Measurements from ENCODE around the gene C1orf210. TPM values are rescaled to one million over a fixed set of nuclear protein-coding genes. Genes with fewer than 3 reads are reported as not detected.

Gene C1orf210
- polyA plus RNA-seq, 3 donors, result 0.05 TPM; not detected in 2

GRCh38 chr1:43274804-43275180 lies 10.6 kb downstream of the C1orf210 start:
- no peaks in the 10 kb centered on the region for H3K79me2 ChIP-seq (ENCODE audit: insufficient read depth, low read length)
- H3K4me3 Mint-ChIP-seq, result peak overlapping the region in 1 of 2 donors; percentile 81
- WGBS (ENCODE audit: insufficient coverage), result 93% methylated on average over 5 of the region's 8 CpGs
- TF ChIP-seq CTCF (IDR thresholded peaks at IDR 0.05), result no peak
- no peaks in the 10 kb centered on the region for H3K36me3 ChIP-seq (replicated peaks in 1 of 2; ENCODE audit: control insufficient read depth in 1 of 2, insufficient read depth in 2 of 2, low read length in 2 of 2)
- peak overlapping the region in 1 of 3 experiments; percentile 51 for H3K4me3 ChIP-seq (replicated peaks in 1 of 3; ENCODE audit: low read depth in 2 of 3, low read length in 3 of 3)
- peak overlapping the region in 1 of 2 donors; percentile 64 for H3K27ac ChIP-seq (ENCODE audit: low read depth in 1 of 2, low read length in 2 of 2)
- no peaks in the 10 kb centered on the region for H4K20me1 ChIP-seq (ENCODE audit: insufficient read depth, low read length)
- peaks cover 3 to 12% (median 4%) of the 10 kb centered on the region in 3 donors for H3K27me3 Mint-ChIP-seq (ENCODE audit: low read depth in 3 of 3)
- H3K9me3 ChIP-seq (replicated peaks in 1 of 2; ENCODE audit: control insufficient read depth in 1 of 2, insufficient read depth in 1 of 2, low read length in 2 of 2), result no peaks in the 10 kb centered on the region
- H3K36me3 Mint-ChIP-seq, result no peaks in the 10 kb centered on the region
- peaks cover 26% of the 10 kb centered on the region for H3K4me1 Mint-ChIP-seq
- peak overlapping the region in 4 of 7 donors; percentile 4 to 78 (median 14) for H3K27ac Mint-ChIP-seq
- no peak overlapping the region for H3K9ac ChIP-seq (ENCODE audit: insufficient read depth, low read length, poor library complexity, severe bottlenecking)
- H3K9me3 Mint-ChIP-seq, result peaks cover 0 to 6% (median 3%) of the 10 kb centered on the region in 7 donors
- no peak for DNase-seq
- H3K4me1 ChIP-seq (ENCODE audit: control insufficient read depth in 1 of 2, insufficient read depth in 2 of 2, low read length in 2 of 2), result peaks cover 18 to 22% of the 10 kb centered on the region in 2 donors
- peak overlapping the region; percentile 88 for H2AFZ ChIP-seq (ENCODE audit: insufficient read depth, low read depth, low read length, poor library complexity, severe bottlenecking)
- intact Hi-C loops (cut with micrococcal nuclease), result no loop called here
- H3K4me2 ChIP-seq (replicated peaks; ENCODE audit: extremely low read depth, low read length, poor library complexity, severe bottlenecking), result peak overlapping the region; percentile 57
- H3K27me3 ChIP-seq (ENCODE audit: control insufficient read depth in 2 of 2, insufficient read depth in 2 of 2, low read length in 2 of 2), result no peaks in the 10 kb centered on the region

DNA sequence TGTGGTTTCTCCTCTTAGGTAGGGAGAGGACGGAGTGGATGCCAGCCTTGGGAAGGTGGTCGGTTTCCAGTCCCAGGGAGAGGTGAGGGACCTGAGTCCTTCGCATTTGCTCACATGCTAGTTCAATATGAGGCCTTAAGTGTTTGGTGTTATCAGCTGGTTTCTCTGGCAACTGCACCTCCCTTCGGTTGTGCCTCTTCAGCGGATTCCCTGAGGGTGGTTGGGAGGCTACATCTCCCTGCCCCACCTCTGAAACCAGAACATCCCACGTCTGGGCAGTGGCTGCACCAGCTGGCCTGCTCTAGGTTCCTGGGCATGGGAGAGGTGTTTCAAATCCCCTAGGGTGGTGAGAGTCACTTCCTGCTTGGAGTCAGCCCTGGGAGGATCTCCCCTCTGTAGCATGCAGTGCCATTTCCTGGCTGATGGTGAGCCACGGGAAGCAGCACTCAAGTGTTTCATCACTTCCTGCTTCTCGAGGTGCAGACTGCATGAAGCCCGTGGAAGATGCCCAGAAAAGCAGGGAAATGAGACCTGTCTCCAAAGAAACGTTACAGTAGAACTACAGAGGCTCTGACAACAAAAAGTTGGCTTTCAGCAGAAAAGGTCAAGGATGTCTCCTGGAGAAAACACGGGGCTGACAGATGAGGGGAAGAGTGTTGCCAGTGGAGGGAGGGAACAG lies 11.1 kb downstream of the C1orf210 start:
- Histone ChIP-seq H3K27ac (ENCODE audit: low read depth in 1 of 2, low read length in 2 of 2) (peak overlapping the region in 1 of 2 donors; percentile 64), H3K79me2 (ENCODE audit: insufficient read depth, low read length) (no peaks in the 10 kb centered on the region), H3K9me3 (replicated peaks in 1 of 2; ENCODE audit: control insufficient read depth in 1 of 2, insufficient read depth in 1 of 2, low read length in 2 of 2) (no peaks in the 10 kb centered on the region), H3K27me3 (ENCODE audit: control insufficient read depth in 2 of 2, insufficient read depth in 2 of 2, low read length in 2 of 2) (no peaks in the 10 kb centered on the region), H3K36me3 (replicated peaks in 1 of 2; ENCODE audit: control insufficient read depth in 1 of 2, insufficient read depth in 2 of 2, low read length in 2 of 2) (no peaks in the 10 kb centered on the region), H2AFZ (ENCODE audit: insufficient read depth, low read depth, low read length, poor library complexity, severe bottlenecking) (peak overlapping the region; percentile 88), H4K20me1 (ENCODE audit: insufficient read depth, low read length) (no peaks in the 10 kb centered on the region), H3K4me1 (ENCODE audit: control insufficient read depth in 1 of 2, insufficient read depth in 2 of 2, low read length in 2 of 2) (peaks cover 18 to 22% of the 10 kb centered on the region in 2 donors), H3K4me2 (replicated peaks; ENCODE audit: extremely low read depth, low read length, poor library complexity, severe bottlenecking) (peak overlapping the region; percentile 57), H3K9ac (ENCODE audit: insufficient read depth, low read length, poor library complexity, severe bottlenecking) (peak overlapping the region; percentile 18), H3K4me3 (replicated peaks in 1 of 3; ENCODE audit: low read depth in 2 of 3, low read length in 3 of 3) (peak overlapping the region in 1 of 3 experiments; percentile 51)
- peak; percentile 59 to 77 (median 68) for DNase-seq
- Mint-ChIP-seq H3K4me3 (peak overlapping the region in 1 of 2 donors; percentile 81), H3K9me3 (peaks cover 0 to 6% (median 3%) of the 10 kb centered on the region in 7 donors), H3K27me3 (ENCODE audit: low read depth in 3 of 3) (peaks cover 3 to 13% (median 4%) of the 10 kb centered on the region in 3 donors), H3K4me1 (peaks cover 26% of the 10 kb centered on the region), H3K27ac (peak overlapping the region in 6 of 7 donors; percentile 4 to 78 (median 32)), H3K36me3 (no peaks in the 10 kb centered on the region)
- no peak for TF ChIP-seq CTCF (IDR thresholded peaks at IDR 0.05)
- WGBS (ENCODE audit: insufficient coverage), result 47% methylated on average over 8 of the region's 11 CpGs
- intact Hi-C loops (cut with micrococcal nuclease), result no loop called here

Measured in CD14-positive monocyte (primary cell).